GM23338 (cell line): Measurements from ENCODE around the gene NPAS3.

Experiments used
- CREB1 ChIP-seq: fragments of 250-450 bp; sonication (Bioruptor Pico); IDR thresholded peaks from 2 replicates; pipeline ENCODE4 v1.5.0; 2020; ENCODE audit warnings: low read depth, mild to moderate bottlenecking, moderate library complexity
- CTCF ChIP-seq, 2 experiments: fragments of 200-600 bp in 1 of 2; sonication (generic) in 1 of 2; conservative IDR thresholded peaks; 2 replicates each; pipeline versions ENCODE4 v1.5.1 to v1.6.1; 2016 to 2017; ENCODE audit warnings: antibody characterized with exemption in 2 of 2, low read depth in 2 of 2, mild to moderate bottlenecking in 2 of 2, moderate library complexity in 1 of 2
- EZH2 ChIP-seq: fragments of 200-600 bp; sonication (generic); IDR thresholded peaks from one replicate; pipeline ENCODE4 v1.8.0; 2017; ENCODE audit warnings: antibody characterized with exemption, mild to moderate bottlenecking, low read depth; ENCODE audit not compliant: unreplicated experiment
- EZH2phosphoT487 ChIP-seq: fragments of 200-600 bp; sonication (generic); IDR thresholded peaks from one replicate; pipeline ENCODE4 v1.8.1; 2018; ENCODE audit warnings: antibody characterized with exemption; ENCODE audit not compliant: unreplicated experiment
- POLR2AphosphoS5 ChIP-seq: IDR thresholded peaks from 2 replicates; pipeline ENCODE4 v1.6.1; 2016; ENCODE audit warnings: antibody characterized with exemption, low read depth

GRCh38 chr14:32898876-32899275 lies 39.8 kb upstream of the NPAS3 start:
- TF ChIP-seq CTCF (conservative IDR thresholded peaks at IDR 0.05; ENCODE audit: low read depth in 2 of 2) (no peak), CREB1 (CRISPR knock-in tag) (no peak), EZH2phosphoT487 (no peak), EZH2 (no peak), POLR2AphosphoS5 (no peak)
